LNCAP (cell line): ENCODE results near the gene MTHFD1L.

Source experiments
- TF ChIP-seq, protein P1 (sequence below): fragments of 450-650 bp; IDR thresholded peaks from 2 replicates; pipeline ENCODE4 v1.5.1; 2017; ENCODE audit warnings: mild to moderate bottlenecking

MTHFD1L gene

DNA sequence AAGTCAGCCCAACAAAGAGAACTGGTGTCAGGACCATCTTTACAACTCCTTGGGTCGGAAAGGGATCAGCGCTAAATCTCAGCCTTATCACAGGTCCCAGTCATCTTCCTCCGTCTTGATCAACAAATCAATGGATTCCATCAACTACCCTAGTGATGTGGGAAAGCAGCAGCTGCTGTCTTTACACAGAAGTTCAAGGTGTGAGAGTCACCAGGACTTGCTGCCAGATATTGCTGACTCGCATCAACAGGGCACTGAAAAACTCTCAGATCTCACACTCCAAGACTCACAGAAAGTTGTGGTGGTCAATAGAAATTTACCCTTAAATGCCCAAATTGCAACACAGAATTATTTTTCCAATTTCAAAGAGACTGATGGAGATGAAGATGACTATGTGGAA lies 25.3 kb upstream of the MTHFD1L start:
- TF ChIP-seq, protein P1, sequence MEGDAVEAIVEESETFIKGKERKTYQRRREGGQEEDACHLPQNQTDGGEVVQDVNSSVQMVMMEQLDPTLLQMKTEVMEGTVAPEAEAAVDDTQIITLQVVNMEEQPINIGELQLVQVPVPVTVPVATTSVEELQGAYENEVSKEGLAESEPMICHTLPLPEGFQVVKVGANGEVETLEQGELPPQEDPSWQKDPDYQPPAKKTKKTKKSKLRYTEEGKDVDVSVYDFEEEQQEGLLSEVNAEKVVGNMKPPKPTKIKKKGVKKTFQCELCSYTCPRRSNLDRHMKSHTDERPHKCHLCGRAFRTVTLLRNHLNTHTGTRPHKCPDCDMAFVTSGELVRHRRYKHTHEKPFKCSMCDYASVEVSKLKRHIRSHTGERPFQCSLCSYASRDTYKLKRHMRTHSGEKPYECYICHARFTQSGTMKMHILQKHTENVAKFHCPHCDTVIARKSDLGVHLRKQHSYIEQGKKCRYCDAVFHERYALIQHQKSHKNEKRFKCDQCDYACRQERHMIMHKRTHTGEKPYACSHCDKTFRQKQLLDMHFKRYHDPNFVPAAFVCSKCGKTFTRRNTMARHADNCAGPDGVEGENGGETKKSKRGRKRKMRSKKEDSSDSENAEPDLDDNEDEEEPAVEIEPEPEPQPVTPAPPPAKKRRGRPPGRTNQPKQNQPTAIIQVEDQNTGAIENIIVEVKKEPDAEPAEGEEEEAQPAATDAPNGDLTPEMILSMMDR = no peak

DNA sequence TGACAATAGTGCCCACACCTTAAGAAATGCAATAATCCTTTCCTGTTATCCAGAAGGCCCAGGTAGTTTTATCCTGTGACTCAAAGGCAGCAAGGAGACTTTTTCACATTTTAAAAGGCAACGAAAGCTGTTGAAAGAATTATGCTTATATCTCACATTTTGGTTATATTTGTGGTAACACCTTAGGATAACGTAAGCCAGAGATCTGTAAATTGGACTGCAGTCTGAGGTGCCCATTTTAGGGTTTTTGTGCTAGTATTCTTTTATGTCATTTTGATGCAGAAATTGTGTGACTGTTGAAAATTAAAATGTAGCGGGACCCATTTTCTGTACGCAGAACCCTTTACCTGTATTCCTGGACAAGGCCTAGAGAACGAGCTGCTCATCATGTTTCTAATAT lies 24.3 kb upstream of the MTHFD1L start:
- TF ChIP-seq, protein P1 = no peak

DNA sequence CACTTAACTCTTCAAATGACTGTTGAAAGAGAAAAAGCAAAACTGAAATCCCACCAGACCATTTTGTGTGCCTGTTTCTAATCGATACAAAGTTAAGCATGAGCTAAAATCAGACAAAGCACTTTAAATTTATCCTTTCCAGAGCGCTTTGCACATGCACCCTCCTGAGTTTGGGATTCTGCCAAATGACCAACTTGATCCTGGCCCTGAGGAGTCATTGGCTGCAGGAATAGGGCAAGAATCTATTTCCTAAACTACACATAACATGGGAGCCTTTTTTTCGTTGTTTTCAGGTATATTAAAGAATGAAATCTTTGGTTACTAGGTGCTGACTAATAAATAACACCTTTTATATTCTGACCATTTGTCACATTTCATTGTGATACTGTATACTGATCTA lies 23.8 kb upstream of the MTHFD1L start:
- TF ChIP-seq, protein P1 = no peak

DNA sequence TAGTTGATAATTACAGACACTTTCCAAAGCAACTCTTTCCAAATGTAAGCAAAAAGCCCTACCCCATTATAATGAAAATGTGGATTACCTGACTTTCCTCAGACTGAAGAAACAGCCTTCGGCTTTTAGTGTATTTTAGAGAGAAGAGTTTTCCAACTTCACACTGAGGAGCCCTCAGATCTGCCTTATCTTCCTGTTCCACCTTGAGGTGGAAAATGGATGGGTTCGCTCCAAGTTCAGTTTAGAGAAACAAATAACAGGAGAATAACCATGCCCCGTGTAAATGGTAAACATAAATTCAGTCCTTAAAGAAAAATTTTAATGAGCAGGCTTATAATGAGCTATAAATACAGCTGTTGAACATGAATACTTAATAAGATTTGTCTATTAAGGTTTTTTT lies 21.1 kb upstream of the MTHFD1L start:
- TF ChIP-seq, protein P1 = no peak

DNA sequence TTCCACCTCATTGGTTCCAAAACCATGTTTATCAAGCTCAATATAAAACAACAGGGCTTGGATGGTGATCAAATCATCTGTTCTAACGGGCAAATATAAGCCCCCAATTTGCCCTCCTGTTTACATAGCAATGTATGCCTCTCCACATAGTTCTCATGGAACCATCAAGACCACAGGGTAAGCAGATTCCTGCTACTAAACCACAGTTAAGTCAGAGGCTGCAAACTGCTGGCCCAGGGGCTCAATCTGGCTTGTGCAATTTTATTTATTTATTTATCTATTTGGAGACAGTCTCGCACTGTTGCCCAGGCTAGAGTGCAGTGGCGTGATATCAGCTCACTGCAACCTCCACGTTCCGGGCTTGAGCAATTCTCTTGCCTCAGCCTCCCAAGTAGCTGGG lies 18.9 kb upstream of the MTHFD1L start:
- TF ChIP-seq, protein P1 = no peak

DNA sequence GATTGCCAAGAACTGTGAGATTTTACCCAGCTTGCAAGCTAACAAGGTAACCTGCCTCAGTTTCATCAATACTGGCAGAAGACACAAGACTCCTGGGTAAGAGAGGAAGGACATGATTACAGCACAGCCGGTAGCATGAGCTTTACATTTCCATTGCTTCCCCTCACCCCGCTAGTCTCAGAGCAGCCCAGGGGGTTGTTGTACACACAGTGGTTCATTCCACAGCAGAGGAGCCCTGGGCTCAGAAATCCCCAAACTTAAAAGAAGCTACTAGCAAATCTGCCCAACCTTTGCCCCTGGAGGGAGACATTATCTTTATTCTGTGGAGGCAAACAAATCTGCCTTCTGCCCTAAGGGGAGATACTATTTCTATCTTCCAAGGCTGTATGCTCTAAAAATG lies 17.1 kb upstream of the MTHFD1L start:
- TF ChIP-seq, protein P1 = no peak

DNA sequence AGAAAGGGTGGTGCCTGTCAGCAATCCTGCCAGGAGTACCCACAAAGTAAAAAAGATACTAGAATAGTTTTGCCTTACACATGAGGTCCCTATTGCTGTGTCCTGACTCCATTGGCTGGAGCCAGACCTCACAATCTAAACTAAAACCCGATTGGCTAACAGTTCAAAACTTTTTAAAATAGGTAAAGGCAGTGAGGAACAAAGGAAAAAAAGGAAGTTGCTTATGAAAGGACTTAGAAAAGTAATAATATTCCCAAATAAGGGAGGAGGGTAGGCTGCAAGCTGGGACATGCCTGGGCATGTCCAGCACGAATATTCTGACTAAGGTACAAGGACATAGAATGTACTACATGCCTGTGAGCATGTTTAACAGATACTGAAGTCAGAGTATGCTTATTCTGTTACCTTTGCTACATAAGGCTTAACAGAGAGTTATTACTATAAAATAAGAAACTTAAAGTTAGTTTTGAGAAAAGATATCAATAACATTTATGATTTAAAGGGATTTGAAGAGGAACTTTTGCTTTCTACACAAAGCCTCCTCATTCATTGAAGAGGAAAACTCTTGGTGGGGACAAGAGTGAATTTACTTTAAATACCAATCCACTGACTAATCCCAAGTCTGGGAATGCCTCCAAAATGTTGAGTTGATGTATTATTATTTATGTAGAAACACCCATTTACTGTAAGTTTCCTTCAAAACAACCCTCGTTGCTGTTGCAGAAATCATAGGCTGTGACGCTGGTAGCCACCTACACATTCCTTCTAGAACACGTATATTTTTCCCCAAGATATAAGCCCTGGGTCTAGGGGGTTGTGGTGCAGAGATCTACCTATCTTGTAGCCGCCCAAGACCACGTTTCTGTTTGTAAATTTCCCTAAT lies 8.2 kb upstream of the MTHFD1L start:
- TF ChIP-seq, protein P1 = no peak
